ENCODE results near the gene HSPBP1.
"Not testable (repeated sequence)": the region's sequence is repeated elsewhere in the genome, so short reads cannot be mapped to it uniquely, and the experiment has no call there.

The HSPBP1 gene, protein sequence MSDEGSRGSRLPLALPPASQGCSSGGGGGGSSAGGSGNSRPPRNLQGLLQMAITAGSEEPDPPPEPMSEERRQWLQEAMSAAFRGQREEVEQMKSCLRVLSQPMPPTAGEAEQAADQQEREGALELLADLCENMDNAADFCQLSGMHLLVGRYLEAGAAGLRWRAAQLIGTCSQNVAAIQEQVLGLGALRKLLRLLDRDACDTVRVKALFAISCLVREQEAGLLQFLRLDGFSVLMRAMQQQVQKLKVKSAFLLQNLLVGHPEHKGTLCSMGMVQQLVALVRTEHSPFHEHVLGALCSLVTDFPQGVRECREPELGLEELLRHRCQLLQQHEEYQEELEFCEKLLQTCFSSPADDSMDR

DNA sequence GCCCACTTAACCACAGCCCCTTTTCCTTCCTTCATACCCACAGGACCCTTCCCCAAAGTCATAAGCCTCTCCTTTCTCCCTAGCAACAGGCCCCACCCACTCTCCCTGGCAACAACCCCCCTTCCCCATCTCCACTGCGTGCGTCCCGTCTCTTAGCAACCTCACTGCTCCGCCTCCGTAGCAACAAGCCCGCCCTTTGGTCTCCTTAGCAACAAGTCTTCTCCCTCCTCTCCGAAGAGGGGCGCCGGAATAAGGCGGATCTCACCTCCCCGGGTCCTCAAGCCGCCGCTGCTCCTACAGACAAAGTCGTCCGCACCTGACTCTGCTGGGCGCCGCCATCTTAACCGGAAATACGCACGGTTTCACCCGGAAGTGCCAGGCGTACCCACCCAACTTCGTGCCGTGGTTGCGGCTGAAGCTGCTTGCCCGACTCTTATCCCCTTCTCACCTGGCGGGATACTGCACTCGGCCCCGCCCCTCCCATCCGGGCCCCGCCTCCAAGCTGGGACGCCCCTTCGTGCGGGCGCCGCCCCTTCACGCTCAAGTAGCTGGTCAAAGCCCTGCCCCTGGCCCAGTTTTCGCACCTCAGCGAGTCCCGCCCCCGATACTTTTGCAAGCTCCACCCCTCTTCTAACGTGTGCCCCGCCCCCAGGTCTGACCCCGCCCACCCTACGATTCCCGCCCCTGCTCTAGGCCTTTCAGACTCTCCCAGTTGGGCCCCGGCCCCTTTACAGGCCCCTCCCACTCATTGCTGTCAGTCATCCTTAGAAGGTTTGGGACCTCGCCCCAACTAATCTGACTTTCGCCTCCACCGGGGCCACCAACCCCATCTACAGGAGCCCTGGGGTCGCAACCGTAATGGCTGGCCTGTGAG, at the start of gene HSPBP1:
Gene HSPBP1 (minus strand): TSS at position 341 of the 874 bp plus-strand sequence. CDS start 502 bp downstream, outside the sequence.
- peak; percentile 87 for DNase-seq (ENCODE audit: low read depth, low spot score)

DNA sequence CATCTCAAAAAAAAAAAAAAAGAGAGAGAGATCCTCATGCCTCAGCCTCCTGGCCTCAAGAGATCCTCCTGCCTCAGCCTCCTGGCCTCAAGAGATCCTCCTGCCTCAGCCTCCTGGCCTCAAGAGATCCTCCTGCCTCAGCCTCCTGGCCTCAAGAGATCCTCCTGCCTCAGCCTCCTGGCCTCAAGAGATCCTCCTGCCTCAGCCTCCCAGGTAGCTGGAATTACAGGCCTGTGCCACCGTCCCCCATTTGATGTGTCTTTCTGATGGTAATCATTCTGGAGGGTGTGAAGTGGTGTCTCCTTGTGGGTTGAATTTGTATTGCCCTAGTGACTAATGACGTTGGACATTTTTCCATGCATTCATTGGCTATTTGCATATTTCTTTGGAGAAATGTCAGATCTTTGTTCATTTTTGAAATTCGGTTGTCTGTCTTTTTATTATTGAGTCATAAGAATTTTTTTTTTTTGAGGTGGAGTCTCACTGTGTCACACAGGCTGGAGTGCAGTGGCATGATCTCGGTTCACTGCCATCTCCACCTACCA, 48.9 kb upstream of the HSPBP1 start:
- DNase-seq (ENCODE audit: low read depth, low spot score), result not testable (repeated sequence)

DNA sequence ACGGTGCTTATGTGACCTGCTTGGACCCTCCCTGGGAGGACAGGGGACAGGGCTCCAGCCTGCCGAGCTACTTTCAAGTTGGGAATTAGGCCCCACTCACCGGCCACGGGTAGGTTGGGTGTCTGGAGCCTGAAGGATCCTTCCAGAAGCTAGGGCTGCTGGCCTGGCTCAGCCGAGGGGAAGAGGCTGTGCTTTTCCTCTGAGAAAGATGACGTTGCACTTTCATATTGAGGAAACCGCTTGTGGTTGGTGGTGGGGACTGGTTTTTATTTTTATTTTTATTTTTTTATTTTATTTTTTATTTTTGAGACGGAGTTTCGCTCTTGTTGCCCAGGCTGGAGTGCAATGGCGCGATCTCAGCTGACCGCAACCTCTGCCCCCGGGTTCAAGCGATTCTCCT, 45.3 kb upstream of the HSPBP1 start, which contains the start of gene TMEM150B:
Gene TMEM150B (minus strand): TSS at position 170 of the 400 bp plus-strand sequence. CDS start 4,305 bp downstream, outside the sequence.
- no peak for DNase-seq (ENCODE audit: low read depth, low spot score)

DNA sequence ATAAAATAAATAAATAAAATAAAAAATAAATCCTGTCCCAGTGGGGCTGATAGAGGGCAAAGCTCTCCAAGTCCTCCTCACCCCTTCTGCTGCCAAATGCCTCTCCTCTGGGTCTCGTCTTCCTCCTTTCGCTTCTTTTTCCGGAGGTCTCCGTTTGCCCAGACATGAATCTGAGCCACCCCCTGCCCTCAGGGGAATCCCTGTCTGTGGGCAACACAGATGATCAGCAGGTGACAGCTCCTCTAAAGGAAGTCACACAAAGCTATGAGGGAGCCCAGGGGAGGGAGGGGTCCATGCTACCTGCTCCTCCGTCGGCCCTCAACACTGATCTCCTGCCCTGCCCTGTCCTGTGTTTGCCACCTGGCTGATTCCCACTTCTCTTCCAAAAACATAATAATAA, 44.8 kb upstream of the HSPBP1 start:
- DNase-seq (ENCODE audit: low read depth, low spot score), result no peak

DNA sequence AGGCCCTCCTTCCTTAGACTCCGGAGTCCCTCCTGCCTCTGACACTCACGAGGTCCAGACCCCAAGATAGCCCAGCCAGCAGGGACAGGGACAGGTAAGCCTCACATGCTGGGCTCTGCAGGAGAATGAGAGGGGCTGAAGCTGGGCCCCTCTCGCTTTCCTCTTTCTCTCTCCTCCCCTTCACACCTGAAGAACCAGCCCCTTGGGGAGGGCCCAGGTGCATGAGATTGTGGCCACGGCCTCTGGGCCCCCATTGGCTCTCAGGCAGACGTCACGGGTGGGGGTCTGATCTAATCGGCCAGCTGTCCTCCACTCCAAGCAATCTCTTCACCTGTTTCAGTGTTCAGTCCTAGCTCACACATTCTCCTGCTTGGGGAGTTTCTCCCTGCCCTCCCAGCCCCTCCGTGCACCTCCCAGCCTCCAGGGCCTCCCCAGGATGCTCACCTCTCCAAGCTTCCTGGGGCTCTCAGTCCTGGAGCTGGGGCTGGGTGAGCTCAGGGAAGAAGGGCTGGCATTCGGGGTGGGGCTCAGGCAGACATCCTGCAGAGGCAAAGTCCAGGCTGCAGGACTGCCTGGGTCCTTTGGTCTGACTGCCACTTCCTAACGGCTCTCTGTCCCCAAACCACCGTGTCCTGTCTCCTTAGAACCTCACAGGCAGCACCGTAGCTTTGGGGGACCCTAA, 42.4 kb upstream of the HSPBP1 start:
- DNase-seq (ENCODE audit: low read depth, low spot score), result no peak

DNA sequence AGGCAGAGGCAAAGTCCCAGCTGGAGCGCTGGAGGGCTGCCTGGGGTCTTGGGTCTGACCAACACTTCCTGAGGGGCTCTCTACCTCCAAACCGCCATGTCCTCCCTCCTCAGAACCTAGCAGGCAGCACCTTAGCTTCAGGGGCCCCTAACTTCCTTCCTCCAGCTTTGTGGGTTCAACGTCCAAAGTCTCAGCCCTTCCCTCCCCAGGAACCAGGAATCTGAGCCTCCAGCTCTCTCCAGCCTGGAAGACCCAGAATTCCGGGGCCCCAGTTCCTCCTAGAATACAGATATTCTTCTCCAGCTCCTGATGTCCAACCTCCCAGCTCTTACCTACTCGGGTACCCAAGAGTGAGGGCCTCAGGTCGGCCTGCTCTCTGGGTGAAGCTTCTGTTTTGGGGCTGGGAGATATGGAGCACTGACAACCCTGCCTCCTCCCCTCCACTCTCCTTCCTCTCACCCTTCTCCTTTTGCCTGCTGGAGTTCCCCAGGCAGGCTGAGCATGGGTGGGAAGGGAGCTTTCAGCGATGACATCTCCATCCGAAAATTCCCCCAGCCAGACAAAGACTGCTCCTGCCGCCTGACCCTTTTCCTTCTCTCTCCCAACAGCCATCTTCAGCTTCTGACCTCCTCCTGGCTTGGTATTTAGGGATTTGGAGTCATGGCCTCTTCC, 41.7 kb upstream of the HSPBP1 start:
- no peak for DNase-seq (ENCODE audit: low read depth, low spot score)

DNA sequence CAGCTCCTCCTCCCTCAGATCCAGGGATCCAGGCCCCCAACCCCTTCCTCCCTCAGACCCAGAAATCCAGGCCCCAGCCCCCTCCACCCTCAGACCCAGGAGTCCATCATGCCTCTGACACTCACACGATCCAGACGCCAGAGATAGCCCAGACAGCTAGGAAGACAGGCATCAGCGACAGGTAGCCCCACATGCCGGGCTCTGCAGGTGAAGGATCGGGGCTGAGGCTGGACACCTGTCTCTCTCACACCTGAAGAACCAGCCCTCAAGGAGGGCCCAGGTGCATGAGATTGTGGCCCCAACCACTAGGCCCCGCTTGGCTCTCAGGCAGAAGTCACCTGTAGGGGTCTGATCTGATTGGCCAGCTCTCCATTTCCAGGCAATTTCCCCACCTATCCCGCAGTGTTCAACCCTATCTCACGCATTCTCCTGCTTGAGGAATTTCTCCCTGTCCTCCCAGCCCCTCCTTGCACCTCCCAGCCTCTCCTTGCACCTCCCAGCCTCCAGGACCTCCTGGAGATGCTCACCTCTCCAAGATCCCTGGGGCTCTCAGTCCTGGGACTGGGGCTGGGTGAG, 41.0 kb upstream of the HSPBP1 start:
- no peak for DNase-seq (ENCODE audit: low read depth, low spot score)

DNA sequence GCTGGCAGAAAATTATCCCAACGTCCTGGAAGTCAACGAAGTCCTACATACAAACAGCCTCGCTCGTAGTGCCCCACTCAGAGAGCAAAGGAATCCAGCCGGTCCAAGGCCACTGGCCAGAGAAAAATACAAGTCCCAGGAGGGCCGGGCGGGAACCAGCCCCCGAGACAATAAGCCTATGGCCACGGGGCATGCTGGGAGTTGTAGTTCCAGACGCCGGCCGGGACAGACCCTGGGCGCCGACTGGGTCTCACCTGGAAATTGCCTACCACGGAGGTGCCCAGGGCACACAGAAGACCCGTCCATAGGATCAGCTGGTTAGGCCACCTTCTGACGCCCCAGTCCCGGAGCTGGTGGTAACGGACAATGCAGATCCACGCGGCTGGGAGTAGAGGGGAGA, 39.9 kb upstream of the HSPBP1 start:
- DNase-seq (ENCODE audit: low read depth, low spot score), result no peak

DNA sequence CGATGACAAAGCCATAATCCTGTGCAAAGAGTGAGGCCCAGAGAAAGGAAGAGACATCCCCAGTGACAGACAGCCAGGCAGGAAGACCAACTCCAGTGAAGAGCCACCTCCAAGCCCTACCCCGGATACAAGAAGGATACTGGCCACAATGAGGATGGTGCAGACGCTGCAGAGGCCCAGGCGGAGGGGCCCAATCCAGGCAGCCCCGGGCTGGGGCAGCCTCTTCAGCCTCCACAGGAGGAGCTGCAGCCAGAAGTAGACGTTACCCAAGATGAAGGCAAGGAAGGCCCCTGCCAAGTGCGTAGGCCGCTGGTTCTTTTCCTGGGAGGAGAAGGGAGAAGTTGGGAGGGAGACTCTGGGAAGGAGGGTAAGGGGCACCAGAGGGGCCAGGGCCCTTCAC, 36.7 kb upstream of the HSPBP1 start:
- no peak for DNase-seq (ENCODE audit: low read depth, low spot score)

DNA sequence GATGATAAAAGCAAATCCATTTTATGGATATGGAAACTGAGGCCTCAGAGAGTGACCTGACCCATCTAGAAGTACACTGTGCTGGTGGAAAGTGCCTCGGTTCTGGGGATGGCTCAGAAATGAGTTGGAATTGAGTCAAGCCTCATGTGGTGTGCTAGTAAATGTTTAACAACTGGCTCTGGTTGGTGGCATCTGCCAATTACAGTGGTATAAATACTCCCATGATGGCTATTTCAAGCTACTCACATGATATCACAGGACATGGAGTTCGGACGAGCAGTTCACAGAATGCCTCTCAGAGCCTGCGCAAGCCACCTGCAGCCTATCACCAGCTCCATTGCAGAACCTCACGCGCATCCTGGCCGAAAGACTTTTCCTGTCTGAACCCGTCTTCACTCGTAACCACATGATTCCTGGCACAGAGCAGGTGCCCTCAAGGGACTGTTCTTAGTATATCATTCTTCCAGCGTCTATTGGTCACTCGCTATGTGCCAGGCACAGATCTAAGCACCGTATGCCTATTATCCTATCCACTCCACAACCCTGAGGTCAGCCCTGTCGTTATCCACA, 36.1 kb upstream of the HSPBP1 start:
- DNase-seq (ENCODE audit: low read depth, low spot score), result no peak

DNA sequence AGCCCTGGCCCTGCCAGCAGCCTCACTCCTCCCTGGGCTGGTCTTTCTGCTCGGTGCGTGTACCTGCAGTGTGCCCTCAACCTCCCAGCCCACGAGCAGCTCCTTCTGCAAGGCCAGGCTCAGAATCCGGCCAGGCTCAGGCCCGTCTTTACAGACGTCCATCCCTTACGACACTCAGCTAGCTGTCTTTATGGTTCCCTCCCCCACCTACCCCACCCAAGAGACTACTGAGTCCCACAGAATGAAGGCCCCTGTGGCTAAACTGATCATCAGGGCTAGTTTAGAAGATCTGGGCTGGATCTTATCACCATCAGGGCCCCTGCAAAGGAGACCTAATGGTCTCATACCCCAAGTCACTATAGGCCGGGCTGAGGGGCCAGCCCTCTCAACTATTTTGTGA, 34.5 kb upstream of the HSPBP1 start:
- DNase-seq (ENCODE audit: low read depth, low spot score), result no peak

DNA sequence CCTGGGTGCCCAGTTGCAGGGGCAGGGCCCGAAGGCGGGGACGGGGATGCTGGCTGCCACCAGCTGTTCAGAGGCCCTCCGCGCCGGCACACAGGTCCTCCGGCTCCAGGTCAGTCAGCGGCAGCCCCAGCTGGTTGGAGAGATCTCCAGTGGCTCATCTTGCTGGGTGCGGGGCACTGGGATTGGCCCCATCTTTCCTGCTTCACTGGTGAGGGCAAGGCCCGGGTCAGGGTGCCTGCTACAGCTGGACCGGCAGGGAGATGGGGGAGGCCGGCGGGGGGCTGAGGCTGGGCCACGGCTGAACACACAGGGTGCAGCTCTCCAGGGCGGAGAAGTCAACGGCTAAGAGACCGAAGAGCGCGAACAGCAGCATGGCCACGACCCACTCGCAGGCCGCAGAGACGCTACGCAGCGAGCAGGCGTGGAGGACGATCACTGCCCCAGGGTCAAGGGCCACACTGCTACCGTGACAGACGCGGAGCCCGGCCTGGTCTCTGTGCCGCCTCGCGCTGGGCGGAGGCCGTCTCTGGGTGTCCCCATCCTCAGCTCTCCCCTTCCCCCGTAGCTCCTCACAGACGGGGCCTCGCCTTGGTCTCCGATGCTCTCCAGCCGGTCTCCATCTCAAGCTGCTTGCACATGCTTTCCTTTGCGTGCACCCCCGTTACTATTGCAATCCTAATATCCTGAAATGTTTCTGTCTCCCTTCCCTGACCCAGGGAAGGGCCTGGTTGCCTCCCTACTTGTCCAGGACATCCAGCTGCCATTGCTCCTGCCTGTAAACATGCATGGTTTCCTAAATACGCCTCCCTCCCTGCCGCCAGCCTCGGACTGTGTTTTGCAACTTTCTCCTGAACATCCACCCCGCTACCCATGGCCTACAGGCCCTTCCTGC, 33.0 kb upstream of the HSPBP1 start:
- DNase-seq (ENCODE audit: low read depth, low spot score), result no peak

DNA sequence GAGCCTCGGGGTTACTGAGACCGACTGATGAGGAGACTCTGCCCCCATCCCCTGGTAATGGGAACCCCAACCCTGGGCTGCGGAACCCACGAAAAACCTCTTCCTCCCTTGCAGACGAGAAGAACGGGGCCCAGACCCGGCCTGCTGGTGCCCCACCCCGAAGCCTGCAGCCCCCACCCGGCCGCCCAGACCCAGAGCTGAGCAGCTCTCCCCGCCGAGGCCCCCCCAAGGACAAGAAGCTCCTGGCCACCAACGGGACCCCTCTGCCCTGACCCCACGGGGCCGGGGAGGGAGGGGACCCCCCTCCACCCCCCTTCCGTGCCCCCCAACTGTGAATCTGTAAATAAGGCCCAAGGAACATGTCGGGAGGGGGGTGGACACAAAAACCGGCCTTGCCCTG, 31.9 kb upstream of the HSPBP1 start:
- no peak for DNase-seq (ENCODE audit: low read depth, low spot score)

DNA sequence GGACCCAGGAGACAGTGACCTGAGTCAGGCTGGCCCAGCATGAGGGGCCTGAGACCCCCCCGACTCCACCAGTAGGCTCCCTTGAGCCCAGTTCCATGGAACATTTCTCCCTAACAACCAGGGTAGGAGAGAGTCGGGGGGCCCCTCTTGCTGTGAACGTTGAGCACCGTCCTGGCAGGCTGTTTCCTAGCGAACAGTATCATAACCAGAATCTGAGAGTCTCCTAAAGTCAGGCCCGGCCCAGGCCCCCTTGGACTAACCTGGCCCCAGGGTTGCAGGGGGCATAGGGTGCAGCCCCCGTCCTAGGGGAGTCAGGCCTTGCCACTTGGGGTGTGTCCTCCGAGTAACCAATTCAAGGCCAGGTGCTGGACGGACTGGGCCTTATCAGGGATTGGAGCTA, 31.5 kb upstream of the HSPBP1 start:
- DNase-seq (ENCODE audit: low read depth, low spot score), result no peak

DNA sequence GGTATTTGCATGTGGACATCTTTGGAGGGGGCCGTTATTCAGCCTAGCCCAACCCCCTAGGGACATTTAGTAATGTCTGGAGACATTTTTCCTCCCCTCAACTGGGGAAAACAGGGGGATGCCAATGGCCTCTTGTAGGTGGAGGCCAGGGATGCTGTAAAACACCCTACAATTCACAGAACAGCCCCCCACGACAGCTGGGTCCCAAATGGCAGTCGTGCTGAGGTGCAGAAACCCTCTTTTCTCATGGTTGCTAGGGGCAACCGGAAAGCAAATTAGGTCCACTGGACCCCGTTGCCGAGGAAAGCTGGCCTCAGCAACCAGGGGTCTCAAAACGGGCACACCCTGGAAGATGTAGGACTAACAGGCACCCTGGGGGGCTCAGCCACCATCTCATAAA, 30.6 kb upstream of the HSPBP1 start:
- DNase-seq (ENCODE audit: low read depth, low spot score), result no peak

DNA sequence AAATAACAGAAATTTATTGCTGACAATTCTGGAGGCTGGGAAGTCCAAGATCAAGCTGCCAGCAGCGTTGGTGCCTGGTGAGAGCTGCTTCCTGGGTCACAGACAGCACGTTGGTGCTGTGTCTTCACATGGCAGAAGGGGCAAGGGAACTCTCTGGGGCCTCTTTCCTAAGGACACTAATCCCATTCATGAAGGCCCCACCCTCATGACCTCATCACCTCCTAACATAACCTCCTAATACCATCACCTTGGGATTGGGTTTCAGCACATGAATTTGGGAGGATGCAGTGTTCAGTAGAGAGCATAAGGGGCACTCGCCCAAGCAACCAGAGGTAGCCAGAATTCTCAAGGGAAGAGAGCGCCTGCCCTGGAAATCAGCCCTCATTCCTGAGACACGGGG, 29.5 kb upstream of the HSPBP1 start:
- DNase-seq (ENCODE audit: low read depth, low spot score), result no peak

DNA sequence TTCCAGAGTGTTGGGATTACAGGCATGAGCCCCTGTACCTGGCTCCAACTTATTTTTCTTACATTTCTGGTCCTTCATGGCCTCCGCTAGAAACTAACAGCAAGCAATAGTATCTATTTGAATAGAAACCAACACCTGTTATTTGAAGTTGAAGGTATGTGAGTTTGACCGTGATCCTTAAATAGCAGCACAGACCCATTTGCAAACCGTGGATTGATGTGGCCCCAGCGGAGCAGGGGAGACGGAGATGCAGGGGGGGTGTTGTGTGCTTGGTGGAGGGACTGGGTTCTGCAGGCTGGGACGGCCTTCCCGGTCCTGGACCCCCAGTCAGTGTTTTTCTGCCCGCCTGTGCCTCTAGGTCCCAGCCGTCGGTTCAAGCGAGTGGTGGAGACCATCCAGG, 28.4 kb upstream of the HSPBP1 start:
- no peak for DNase-seq (ENCODE audit: low read depth, low spot score)

DNA sequence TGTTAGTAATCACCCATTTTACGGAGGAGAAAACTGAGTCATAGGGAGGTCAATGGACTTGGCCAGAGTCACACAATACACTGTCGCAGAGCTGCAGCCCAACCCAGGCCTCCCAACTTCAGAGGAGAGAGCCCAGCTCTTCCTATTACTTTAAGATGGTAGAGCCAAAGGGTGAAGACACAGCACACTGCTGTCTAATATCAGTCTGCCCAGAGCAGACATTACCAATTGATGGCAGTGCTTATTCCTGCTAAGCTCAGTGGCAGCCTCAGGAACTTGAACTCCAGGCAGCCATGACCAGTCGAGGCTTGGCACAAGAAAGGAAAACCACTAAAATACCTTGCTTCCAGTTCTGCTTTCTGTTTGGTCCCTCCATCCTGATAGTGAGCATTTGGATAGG, 26.8 kb upstream of the HSPBP1 start:
- no peak for DNase-seq (ENCODE audit: low read depth, low spot score)

DNA sequence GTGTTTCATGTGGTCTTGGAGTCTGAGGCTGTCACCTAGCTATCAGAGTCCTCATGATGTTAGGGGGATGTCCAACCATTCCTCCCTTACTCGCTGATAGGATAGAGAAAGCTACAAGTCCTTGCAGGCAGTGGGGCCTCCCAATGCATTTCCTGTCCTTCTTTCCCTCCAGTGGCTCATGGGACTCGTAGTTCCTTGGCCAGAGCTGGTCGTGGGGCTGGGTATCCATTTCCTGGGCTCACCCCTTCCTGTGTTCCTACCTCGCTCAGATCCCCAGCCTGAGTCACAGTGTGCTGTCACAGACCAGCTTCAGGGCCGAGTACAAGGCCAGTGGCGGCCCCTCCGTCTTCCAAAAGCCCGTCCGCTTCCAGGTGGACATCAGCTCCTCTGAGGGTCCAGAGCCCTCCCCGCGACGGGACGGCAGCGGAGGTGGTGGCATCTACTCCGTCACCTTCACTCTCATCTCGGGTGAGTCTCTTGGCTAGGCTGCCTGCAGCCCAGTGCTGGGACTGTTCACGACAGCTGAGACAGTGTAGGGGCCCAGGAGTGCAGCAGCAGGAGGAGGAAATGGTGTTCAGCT, 26.2 kb upstream of the HSPBP1 start:
- DNase-seq (ENCODE audit: low read depth, low spot score), result no peak
